ENCODE results near the gene HNRNPU.
"Not testable (repeated sequence)": the region's sequence is repeated elsewhere in the genome, so short reads cannot be mapped to it uniquely, and the experiment has no call there.

Gene HNRNPU

GRCh38 chr1:244840219-244840794 lies 24.0 kb downstream of the HNRNPU start:
- DNase-seq (ENCODE audit: low read depth) = no peak

DNA sequence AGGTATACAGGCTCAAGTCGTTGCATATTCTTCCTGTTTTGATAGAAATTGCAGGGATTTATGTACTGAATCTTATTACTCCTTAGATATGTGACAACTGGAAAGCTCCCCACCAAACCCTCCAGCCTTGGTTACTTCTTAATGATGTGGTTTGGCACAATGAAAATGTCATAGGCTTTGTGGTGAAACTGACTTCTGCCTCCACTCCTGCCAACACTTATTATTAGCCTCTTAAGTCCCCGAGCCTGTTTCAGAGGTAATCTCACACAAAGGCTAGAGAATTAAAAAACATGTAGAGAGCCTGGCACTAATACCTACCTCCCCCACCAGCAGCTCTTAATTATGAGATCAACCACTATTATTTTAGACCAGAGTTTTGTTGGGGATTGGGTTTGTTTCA lies 24.7 kb downstream of the HNRNPU start:
- peak; percentile 48 for DNase-seq (ENCODE audit: low read depth)

- no peak for DNase-seq (ENCODE audit: low read depth)
Measured at GRCh38 chr1:244837597-244838258, 26.6 kb downstream of the HNRNPU start.

DNA sequence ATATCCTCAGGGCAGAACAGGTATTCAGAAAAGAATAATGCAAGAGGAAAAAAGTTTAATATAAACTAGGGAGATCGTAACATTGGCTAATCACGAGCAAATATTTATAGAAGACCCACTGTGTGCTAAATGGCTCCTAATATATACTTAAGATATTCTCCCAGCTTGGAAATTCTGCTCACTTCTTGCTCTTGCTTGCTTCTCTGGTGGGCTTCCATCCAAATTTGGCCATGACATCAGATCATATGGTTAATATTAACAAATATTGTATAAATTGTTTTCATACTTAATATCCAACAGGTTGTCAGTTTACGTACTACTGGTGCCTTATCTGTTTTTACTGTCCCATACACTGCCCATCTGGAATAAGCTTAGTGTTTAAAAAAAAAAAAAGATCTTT lies 27.8 kb downstream of the HNRNPU start:
- peak; percentile 19 for DNase-seq (ENCODE audit: low read depth)

GRCh38 chr1:244836135-244836521 lies 28.2 kb downstream of the HNRNPU start:
- peak; percentile 56 for DNase-seq (ENCODE audit: low read depth)

GRCh38 chr1:244835276-244836134 lies 28.8 kb downstream of the HNRNPU start, which contains the start of gene COX20:
TSS of gene COX20 (plus strand) at chr1:244835658. CDS start at chr1:244835715, 57 bp downstream.
- DNase-seq (ENCODE audit: low read depth) = peak; percentile 91

DNA sequence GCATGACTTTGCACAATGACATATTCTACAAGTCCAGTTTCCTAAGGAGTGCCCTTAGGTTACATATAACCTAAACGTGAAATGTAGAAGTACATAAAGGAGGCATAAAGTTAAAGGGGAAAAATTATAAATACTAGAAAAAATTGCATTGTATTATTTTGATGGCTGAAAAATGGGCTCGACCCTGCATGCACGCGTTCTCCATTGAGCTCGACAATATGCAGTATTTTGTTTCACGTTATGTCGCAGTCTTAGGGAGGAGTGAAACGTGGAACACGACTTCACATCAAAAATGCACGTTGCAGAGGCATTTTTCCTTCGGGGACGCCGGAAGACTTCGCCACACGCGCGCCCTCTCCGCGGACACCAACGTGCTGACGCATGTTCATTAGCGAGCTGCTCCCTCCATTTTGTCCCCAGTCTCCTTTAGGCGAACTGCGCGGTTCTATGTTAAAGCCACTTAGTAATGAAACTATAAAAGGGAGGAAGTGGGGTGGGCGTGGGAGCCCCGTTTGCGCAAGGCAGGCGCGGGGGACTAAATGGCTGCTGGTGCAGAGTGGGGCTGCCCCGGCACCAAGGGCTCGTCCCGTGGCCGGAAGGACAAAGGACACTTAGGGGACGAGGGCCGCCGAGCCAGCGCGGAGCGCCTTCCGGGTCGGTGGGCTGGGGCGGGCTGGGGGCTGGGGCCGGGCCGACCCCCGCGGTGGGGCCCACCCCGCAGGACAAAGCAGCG lies 29.6 kb downstream of the HNRNPU start:
- peak; percentile 96 for DNase-seq (ENCODE audit: low read depth)

GRCh38 chr1:244833734-244834542 lies 30.4 kb downstream of the HNRNPU start:
- DNase-seq (ENCODE audit: low read depth) = peak; percentile 80

DNA sequence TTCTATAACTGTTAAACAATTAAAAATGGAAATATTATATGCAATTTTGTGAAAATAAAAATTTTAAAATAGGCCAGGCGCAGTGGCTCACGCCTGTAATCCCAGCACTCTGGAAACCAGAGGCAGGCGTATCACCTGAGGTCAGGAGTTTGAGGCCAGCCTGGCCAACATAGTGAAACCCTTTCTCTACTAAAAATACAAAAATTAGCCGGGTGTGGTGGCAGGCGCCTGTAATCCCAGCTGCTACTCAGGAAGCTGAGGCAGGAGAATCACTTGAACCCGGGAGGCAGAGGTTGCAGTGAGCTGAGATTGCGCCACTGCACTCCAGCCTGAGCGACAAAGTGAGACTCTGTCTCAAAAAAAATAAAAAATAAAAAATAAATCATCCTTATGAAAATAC lies 31.1 kb downstream of the HNRNPU start:
- DNase-seq (ENCODE audit: low read depth) = not testable (repeated sequence)

GRCh38 chr1:244830639-244831038 lies 33.7 kb downstream of the HNRNPU start:
- peak; percentile 20 for DNase-seq (ENCODE audit: low read depth)

GRCh38 chr1:244826712-244827111 lies 37.6 kb downstream of the HNRNPU start:
- peak; percentile 44 for DNase-seq (ENCODE audit: low read depth)

DNA sequence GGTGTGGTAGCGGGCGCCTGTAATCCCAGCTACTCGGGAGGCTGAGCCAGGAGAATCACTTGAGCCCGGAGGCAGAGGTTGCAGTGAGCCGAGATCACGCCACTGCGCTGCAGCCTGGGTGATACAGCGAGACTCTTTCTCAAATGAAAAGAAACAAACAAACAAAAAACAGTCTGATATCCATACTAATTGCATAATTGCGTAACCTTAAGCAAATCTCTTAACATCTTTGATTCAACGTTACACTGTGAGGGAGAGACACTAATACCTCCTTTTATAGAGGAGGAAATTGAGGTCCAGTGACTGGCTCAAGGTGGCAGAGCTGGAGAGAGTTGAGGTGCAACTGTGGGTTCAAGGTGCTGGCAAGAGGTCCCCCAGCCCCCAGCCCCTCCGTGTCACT lies 41.5 kb downstream of the HNRNPU start:
- DNase-seq (ENCODE audit: low read depth) = no peak

GRCh38 chr1:244821134-244821533 lies 43.2 kb downstream of the HNRNPU start:
- DNase-seq (ENCODE audit: low read depth) = no peak

GRCh38 chr1:244820131-244820530 lies 44.2 kb downstream of the HNRNPU start:
- no peak for DNase-seq (ENCODE audit: low read depth)

- DNase-seq (ENCODE audit: low read depth) = no peak
Measured at GRCh38 chr1:244817415-244817894, 46.9 kb downstream of the HNRNPU start.

GRCh38 chr1:244815600-244816099 lies 48.7 kb downstream of the HNRNPU start:
- no peak for DNase-seq (ENCODE audit: low read depth)

- no peak for DNase-seq (ENCODE audit: low read depth)
Measured at GRCh38 chr1:244813327-244813726, 51.0 kb downstream of the HNRNPU start.

- DNase-seq (ENCODE audit: low read depth) = no peak
Measured at GRCh38 chr1:244810221-244810620, 54.1 kb downstream of the HNRNPU start.

DNA sequence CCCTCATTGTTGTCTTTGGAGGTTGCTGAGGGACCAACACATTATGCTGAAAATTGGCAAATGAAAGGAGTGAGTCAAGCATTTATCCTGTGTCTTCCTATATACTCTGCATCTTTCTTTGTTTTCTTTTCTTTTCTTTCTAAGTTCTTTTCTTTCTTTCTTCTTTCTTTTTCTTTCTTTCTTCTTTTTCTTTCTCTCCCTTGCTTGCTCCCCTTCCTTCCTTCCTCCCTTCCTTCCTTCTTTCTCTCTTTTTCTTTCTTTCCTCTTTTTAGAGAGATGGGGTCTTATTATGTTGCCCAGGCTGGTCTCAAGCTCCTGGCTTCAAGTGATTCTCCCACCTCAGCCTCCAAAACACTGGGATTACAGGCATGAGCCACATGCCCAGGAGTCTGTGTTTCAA lies 57.2 kb downstream of the HNRNPU start:
- no peak for DNase-seq (ENCODE audit: low read depth)

GRCh38 chr1:244804841-244805240 lies 59.5 kb downstream of the HNRNPU start:
- DNase-seq (ENCODE audit: low read depth) = no peak

Data from EH (cell line).